ENCODE measurements around the gene CLASP1.

- TF ChIP-seq POLR2AphosphoS5 (IDR thresholded peaks at IDR 0.05) (no peak), CTCF (IDR thresholded peaks at IDR 0.05) (no peak), EP300 (IDR thresholded peaks at IDR 0.05) (no peak)
Measured at GRCh38 chr2:121435790-121436189, 213.5 kb downstream of the CLASP1 start.

Measured in sigmoid colon (tissue), 4 donors.